ENCODE data around the gene AOPEP.

DNA sequence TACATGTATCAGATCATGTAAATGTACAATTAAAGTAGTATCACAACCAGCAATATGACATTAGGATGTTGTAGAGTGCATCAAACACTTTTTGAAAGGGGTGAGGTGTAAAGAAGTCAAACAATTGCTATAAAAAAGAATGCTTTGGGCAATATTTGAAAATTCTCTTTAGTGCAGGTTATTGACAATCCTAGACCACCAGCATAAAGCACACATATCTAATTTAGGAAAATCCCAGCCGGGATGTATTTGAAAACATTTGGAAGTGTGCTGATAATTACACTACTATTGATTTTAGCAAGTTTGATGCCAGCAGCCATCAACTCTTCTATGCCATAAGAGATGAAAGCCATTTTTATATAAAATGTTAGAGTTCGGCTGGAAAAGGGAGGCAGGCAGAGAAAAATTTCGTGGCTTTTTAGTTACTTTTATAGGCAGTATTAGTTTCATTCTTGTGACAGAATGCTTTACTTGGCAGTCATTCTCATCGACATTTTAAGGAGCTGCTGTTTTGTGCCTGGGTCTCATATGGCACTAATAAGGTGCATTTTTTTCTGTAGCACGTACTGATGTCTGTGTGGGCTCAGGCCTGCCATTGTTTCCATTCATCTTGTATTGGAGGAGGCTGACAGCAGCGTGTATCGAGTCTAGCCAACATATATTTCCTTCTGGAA, 285.7 kb downstream of the AOPEP start:
- TF ChIP-seq MAFK (IDR thresholded peaks at IDR 0.05; ENCODE audit: partially characterized antibody) (no peak), RAD21 (conservative IDR thresholded peaks at IDR 0.05 in 1 of 2, IDR thresholded peaks at IDR 0.05 in 1 of 2) (no peak), POLR2A (IDR thresholded peaks at IDR 0.05; ENCODE audit: low read length) (no peak), NR3C1 (IDR thresholded peaks at IDR 0.05) (no peak), CEBPB (IDR thresholded peaks at IDR 0.05) (no peak), HDAC2 (IDR thresholded peaks at IDR 0.05) (no peak), JUN (IDR thresholded peaks at IDR 0.05) (no peak; a peak in 1 of 5 replicates), MAZ (IDR thresholded peaks at IDR 0.05; ENCODE audit: borderline replicate concordance, low read depth, low read length) (no peak), JUNB (IDR thresholded peaks at IDR 0.05) (no peak), PHF8 (IDR thresholded peaks at IDR 0.05; ENCODE audit: borderline replicate concordance, low read depth) (no peak), MYC (IDR thresholded peaks at IDR 0.05; ENCODE audit: borderline replicate concordance, low read length) (no peak), E2F6 (IDR thresholded peaks at IDR 0.05; ENCODE audit: borderline replicate concordance, low read depth) (no peak)
- TF ChIP-seq, protein P1, sequence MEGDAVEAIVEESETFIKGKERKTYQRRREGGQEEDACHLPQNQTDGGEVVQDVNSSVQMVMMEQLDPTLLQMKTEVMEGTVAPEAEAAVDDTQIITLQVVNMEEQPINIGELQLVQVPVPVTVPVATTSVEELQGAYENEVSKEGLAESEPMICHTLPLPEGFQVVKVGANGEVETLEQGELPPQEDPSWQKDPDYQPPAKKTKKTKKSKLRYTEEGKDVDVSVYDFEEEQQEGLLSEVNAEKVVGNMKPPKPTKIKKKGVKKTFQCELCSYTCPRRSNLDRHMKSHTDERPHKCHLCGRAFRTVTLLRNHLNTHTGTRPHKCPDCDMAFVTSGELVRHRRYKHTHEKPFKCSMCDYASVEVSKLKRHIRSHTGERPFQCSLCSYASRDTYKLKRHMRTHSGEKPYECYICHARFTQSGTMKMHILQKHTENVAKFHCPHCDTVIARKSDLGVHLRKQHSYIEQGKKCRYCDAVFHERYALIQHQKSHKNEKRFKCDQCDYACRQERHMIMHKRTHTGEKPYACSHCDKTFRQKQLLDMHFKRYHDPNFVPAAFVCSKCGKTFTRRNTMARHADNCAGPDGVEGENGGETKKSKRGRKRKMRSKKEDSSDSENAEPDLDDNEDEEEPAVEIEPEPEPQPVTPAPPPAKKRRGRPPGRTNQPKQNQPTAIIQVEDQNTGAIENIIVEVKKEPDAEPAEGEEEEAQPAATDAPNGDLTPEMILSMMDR (IDR thresholded peaks at IDR 0.05) = no peak
